ENCODE measurements around the gene ST8SIA6. TPM values are rescaled to one million over a fixed set of nuclear protein-coding genes. Genes with fewer than 3 reads are reported as not detected.

Gene ST8SIA6
- total and polyA plus RNA-seq, 9 of the 15 experiments (the other 6 are each of a cell fraction or from before 2014, with no cell fraction given): 0.69 to 6.7 (median 5.0) TPM

DNA sequence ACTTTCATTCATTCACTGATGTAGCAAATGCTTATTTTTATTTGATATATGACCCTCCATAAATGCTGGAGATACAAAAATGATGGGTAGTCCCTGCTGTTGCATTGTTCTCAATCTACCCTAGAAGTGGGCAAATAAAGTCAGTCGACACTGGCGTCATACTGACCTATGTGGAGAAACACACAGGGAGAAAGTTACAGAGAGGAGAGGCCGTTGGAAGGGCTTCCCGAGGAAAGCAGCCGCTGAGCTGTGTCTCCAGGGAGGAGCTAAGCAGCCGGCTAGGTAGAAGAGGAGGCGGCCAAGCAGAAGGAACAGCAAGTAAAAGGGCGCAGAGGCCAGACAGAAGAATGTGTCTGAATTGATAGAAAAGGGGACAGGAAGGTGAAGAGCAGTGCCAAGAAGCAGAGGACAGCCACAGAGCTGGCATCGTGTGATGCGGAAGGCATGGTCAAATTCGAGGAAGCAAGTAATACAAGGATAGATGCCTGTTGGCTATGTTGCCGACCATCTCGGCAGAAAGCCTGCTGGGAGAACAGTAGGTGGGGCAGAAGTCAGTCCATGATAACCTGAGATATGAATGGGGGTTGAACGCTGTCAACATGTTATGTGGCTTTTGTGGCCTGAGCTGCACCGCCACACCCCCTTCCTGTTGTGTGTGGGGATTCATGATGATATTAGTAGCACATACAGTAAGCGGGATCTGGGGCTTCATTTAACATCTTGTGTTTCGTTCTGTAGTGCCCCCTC is 25.9 kb downstream of the ST8SIA6 start (continued):
- TF ChIP-seq SAP30 (IDR thresholded peaks at IDR 0.05; ENCODE audit: borderline replicate concordance, insufficient read depth, low read depth, low read length, poor library complexity, severe bottlenecking) (peak; percentile 32), ZNF395 (CRISPR knock-in tag; IDR thresholded peaks at IDR 0.05) (peak; percentile 95), HDAC8 (tag; IDR thresholded peaks at IDR 0.05) (peak; percentile 89; the same call in 1 of the 2 replicates), CTBP1 (IDR thresholded peaks at IDR 0.05; ENCODE audit: borderline replicate concordance) (peak; percentile 94), TAL1 (IDR thresholded peaks at IDR 0.05) (peak; percentile 75), CBX3 (IDR thresholded peaks at IDR 0.05; ENCODE audit: borderline replicate concordance in 1 of 2, low read length in 2 of 2) (peak in 1 of 2 experiments; percentile 84; a peak in 2 of 3 replicates), NFE2 (IDR thresholded peaks at IDR 0.05; ENCODE audit: low read depth) (0 out of 2 replicates have a peak, but pooled peaks have one; percentile 17), MBD2 (IDR thresholded peaks at IDR 0.05; ENCODE audit: borderline replicate concordance, low read depth) (peak; percentile 59; the same call in 1 of the 2 replicates), CUX1 (CRISPR knock-in tag; IDR thresholded peaks at IDR 0.05) (peak; percentile 14; the same call in 1 of the 2 replicates), YY1 (IDR thresholded peaks at IDR 0.05; ENCODE audit: borderline replicate concordance in 1 of 3, control insufficient read depth in 1 of 3, extremely low read depth in 1 of 3, insufficient read depth in 3 of 3, insufficient read length in 1 of 3, insufficient replicate concordance in 2 of 3, low read depth in 1 of 3, low read length in 2 of 3) (peak in 1 of 3 experiments; percentile 55), ZKSCAN8 (CRISPR knock-in tag; IDR thresholded peaks at IDR 0.05) (peak; percentile 73; the same call in 1 of the 2 replicates), ZNF41 (CRISPR knock-in tag; conservative IDR thresholded peaks at IDR 0.05) (peak; percentile 69; the same call in 1 of the 2 replicates), HMG20B (CRISPR knock-in tag; IDR thresholded peaks at IDR 0.05) (no peak), HLTF (IDR thresholded peaks at IDR 0.05) (peak; percentile 93), GABPB1 (CRISPR knock-in tag; IDR thresholded peaks at IDR 0.05) (no peak), ZSCAN32 (CRISPR knock-in tag; IDR thresholded peaks at IDR 0.05) (no peak), STAG1 (CRISPR knock-in tag; IDR thresholded peaks at IDR 0.05; ENCODE audit: borderline replicate concordance) (no peak), THAP12 (CRISPR knock-in tag; IDR thresholded peaks at IDR 0.05) (0 out of 2 replicates have a peak, but pooled peaks have one; percentile 23)

Measured in K562 (cell line).